Gastrocnemius medialis (tissue), 4 donors: ENCODE results near the gene FOXP2.

Experiments
- CTCF ChIP-seq, 5 experiments: fragments of 450-650 bp in 3 of 5; fragments of 200-600 bp in 2 of 5; sonication (generic) in 2 of 5; IDR thresholded peaks in 4 of 5; conservative IDR thresholded peaks in 1 of 5; 1 replicate in 4 of 5; 2 replicates in 1 of 5; pipeline ENCODE4 v1.5.1; 2016 to 2019; ENCODE audit warnings: antibody characterized with exemption in 5 of 5, mild to moderate bottlenecking in 3 of 5, moderate library complexity in 3 of 5
- POLR2A ChIP-seq, 2 donors: fragments of 450-650 bp; IDR thresholded peaks; one replicate each; pipeline ENCODE4 v1.6.1; 2017; ENCODE audit warnings: antibody characterized with exemption in 2 of 2, mild to moderate bottlenecking in 2 of 2, moderate library complexity in 2 of 2

GRCh38 chr7:114678116-114678515 is 263.5 kb downstream of the FOXP2 start:
- TF ChIP-seq POLR2A (IDR thresholded peaks at IDR 0.05) (no peak), CTCF (IDR thresholded peaks at IDR 0.05 in 4 of 5, conservative IDR thresholded peaks at IDR 0.05 in 1 of 5) (no peak)
